ENCODE data around the gene MAP1LC3A.

Gene MAP1LC3A

DNA sequence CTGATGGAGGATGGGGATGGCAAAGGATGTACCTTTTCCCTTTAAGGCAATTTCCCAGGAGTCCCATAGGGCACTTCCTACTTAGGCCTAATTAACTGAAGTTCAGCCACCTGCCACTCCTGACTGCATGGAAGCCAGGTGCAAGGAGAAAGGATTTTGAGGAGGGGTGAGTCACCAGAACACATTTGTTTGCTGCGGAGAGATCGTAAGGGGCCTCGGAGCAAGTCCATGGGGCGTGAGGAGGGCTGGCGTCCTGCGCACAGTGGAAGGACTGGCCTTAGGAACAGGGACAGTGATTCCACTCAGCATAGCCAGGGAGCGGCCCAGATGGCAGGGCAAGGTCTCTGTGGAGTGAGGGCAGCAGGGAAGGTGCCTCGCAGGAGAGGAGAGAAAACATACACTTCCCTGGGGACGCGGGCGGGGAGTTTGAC lies 11.8 kb upstream of the MAP1LC3A start:
- no peaks in the 10 kb centered on the region for H3K27me3 ChIP-seq
- intact Hi-C loops (cut with DNase I; ENCODE audit: low total_unique reads), result no loop called here
- H3K27ac ChIP-seq, result no peak overlapping the region
- no peak for DNase-seq
- H3K36me3 ChIP-seq, result peaks cover 0 to 11% (median 3%) of the 10 kb centered on the region in 3 donors
- no peak overlapping the region for H3K4me3 ChIP-seq
- H3K4me1 ChIP-seq, result peaks cover 0 to 3% (median 0%) of the 10 kb centered on the region in 4 donors
- no peak for TF ChIP-seq CTCF (IDR thresholded peaks at IDR 0.05)
- H3K9me3 ChIP-seq, result no peaks in the 10 kb centered on the region

DNA sequence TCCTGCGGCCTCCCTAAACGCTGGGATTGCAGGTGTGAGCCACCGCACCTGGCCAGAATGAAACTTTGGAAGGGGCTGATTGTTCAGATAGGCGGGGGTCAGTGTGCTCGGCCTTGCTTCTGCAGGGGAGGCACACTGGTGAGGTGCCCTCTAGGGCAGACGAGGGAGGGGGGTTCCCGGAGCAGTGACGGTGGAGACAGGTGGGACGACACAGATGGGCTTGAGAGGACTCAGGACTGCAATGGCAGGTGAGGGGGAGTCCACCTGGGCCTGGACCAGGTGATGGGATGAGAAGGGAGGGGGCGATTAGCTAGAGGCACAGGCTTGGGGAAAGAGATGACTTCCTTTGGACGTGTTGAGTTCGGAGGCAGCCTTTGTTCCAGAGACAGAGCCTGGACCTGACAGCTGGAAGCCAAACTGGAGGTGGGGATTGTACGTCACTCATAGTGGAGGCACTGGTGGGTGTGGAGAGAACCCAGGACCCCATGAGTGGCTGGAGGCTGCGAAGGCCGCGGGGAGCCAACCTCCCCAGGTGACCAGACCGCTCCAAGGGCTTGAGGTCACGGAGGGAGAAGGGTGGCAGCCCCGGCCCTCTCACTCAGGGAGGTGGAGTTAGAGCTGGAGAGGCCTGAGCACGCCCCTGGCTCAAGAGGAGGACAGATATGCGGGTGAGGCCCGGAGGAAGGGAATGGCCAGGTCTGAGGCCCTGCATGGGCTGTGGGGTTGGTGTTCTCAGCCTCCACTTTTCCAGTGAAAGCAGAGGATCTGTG lies 10.5 kb upstream of the MAP1LC3A start:
- peaks cover 0 to 3% (median 0%) of the 10 kb centered on the region in 4 donors for H3K4me1 ChIP-seq
- H3K4me3 ChIP-seq, result no peak overlapping the region
- DNase-seq, result no peak
- H3K27ac ChIP-seq, result no peak overlapping the region
- TF ChIP-seq CTCF (IDR thresholded peaks at IDR 0.05), result no peak
- H3K27me3 ChIP-seq, result no peaks in the 10 kb centered on the region
- no peaks in the 10 kb centered on the region for H3K9me3 ChIP-seq
- intact Hi-C loops (cut with DNase I; ENCODE audit: low total_unique reads), result no loop called here
- H3K36me3 ChIP-seq, result no peaks in the 10 kb centered on the region

- DNase-seq, result no peak
- H3K27ac ChIP-seq, result no peak overlapping the region
- no peaks in the 10 kb centered on the region for H3K27me3 ChIP-seq
- no peak for TF ChIP-seq CTCF (IDR thresholded peaks at IDR 0.05)
- H3K36me3 ChIP-seq, result no peaks in the 10 kb centered on the region
- H3K4me1 ChIP-seq, result peaks cover 0 to 3% (median 0%) of the 10 kb centered on the region in 4 donors
- no peak overlapping the region for H3K4me3 ChIP-seq
- intact Hi-C loops (cut with DNase I; ENCODE audit: low total_unique reads), result no loop called here
- no peaks in the 10 kb centered on the region for H3K9me3 ChIP-seq
Observed at GRCh38 chr20:34549291-34549928, 9.1 kb upstream of the MAP1LC3A start.

DNA sequence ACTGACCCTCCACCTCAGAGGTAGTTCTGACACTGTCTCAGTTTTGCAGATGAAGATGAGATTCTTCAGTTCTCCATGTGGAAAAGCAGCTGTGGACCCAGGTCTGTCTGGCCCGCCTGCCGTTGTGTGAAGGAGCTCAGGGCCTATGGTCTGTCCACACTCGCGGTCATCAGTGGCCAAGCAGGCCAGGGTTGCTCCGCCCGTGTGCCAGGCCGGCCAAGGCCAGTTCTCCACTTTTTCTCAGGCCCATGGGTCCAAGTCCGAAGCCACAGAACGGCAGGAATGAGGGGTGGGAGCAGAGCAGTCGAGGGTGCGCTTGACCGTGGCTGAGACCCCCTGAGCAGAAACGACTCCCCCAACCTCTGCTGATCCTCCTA lies 8.6 kb upstream of the MAP1LC3A start:
- no peaks in the 10 kb centered on the region for H3K4me1 ChIP-seq
- H3K9me3 ChIP-seq, result no peaks in the 10 kb centered on the region
- no peaks in the 10 kb centered on the region for H3K27me3 ChIP-seq
- no peak for DNase-seq
- no peak overlapping the region for H3K27ac ChIP-seq
- no peak for TF ChIP-seq CTCF (IDR thresholded peaks at IDR 0.05)
- H3K4me3 ChIP-seq, result no peak overlapping the region
- no peaks in the 10 kb centered on the region for H3K36me3 ChIP-seq
- intact Hi-C loops (cut with DNase I; ENCODE audit: low total_unique reads), result no loop called here

DNA sequence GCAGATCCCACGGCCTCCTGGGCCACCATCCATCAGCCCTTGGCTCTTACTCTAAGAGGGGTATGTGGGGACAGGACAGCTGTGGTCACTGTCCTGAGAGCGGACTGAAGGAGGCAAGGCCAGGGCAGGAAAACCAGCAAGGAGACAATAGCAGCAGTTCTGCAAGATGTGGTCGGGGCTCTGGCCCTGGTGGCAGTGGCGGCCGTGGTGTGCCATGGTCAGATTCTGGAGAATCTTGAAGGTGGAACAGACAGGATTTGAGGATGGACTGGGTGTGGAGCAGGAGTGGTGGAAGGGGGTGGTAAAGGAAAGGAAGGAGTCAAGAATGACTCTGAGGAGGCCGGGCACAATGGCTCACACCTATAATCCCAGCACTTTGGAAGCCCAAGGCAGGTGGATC lies 5.9 kb upstream of the MAP1LC3A start:
- Histone ChIP-seq H3K36me3 (no peaks in the 10 kb centered on the region), H3K9me3 (no peaks in the 10 kb centered on the region), H3K4me3 (no peak overlapping the region), H3K27ac (no peak overlapping the region), H3K27me3 (no peaks in the 10 kb centered on the region), H3K4me1 (peaks cover 0 to 2% (median 1%) of the 10 kb centered on the region in 4 donors)
- intact Hi-C loops (cut with DNase I; ENCODE audit: low total_unique reads), result no loop called here
- TF ChIP-seq CTCF (IDR thresholded peaks at IDR 0.05), result no peak
- no peak for DNase-seq
